GM12873 (cell line): Measurements from ENCODE around the gene RYR3.

Source experiments
- CTCF ChIP-seq: IDR thresholded peaks from 2 replicates; pipeline ENCODE4 v1.5.1; 2012; ENCODE audit warnings: low read depth, mild to moderate bottlenecking, moderate library complexity, low read length, control low read depth; ENCODE audit not compliant: insufficient read depth; ENCODE audit errors: missing control alignments

The RYR3 gene

GRCh38 chr15:33742800-33743199 is 432.0 kb downstream of the RYR3 start:
- no peak for TF ChIP-seq CTCF

GRCh38 chr15:33746203-33746602 is 435.4 kb downstream of the RYR3 start:
- no peak for TF ChIP-seq CTCF

- TF ChIP-seq CTCF = no peak
Observed at GRCh38 chr15:33753012-33753411, 442.2 kb downstream of the RYR3 start.

GRCh38 chr15:33754242-33754641 is 443.5 kb downstream of the RYR3 start:
- no peak for TF ChIP-seq CTCF

- no peak for TF ChIP-seq CTCF
Observed at GRCh38 chr15:33756961-33757360, 446.2 kb downstream of the RYR3 start.

- TF ChIP-seq CTCF = no peak
Observed at GRCh38 chr15:33757516-33758232, 446.9 kb downstream of the RYR3 start.

- TF ChIP-seq CTCF = no peak
Observed at GRCh38 chr15:33766389-33766788, 455.6 kb downstream of the RYR3 start.
